Left kidney (tissue), 2 donors: ENCODE measurements around the gene GEN1. TPM values are rescaled to one million over a fixed set of nuclear protein-coding genes. Genes with fewer than 3 reads are reported as not detected.

Source experiments
- DNase-seq: peaks from one replicate; pipeline ENCODE4 v3.0.0-alpha.2; 2013
- polyA plus RNA-seq: library from polyadenylated mRNA; unstranded; fragments of 120-200 nt; gene quantifications from one replicate; pipeline ENCODE4 v1.2.1, GENCODE V29; 2013; ENCODE audit not compliant: insufficient read length

GEN1 gene
- polyA plus RNA-seq, 1 donor: 25.4 TPM

DNA sequence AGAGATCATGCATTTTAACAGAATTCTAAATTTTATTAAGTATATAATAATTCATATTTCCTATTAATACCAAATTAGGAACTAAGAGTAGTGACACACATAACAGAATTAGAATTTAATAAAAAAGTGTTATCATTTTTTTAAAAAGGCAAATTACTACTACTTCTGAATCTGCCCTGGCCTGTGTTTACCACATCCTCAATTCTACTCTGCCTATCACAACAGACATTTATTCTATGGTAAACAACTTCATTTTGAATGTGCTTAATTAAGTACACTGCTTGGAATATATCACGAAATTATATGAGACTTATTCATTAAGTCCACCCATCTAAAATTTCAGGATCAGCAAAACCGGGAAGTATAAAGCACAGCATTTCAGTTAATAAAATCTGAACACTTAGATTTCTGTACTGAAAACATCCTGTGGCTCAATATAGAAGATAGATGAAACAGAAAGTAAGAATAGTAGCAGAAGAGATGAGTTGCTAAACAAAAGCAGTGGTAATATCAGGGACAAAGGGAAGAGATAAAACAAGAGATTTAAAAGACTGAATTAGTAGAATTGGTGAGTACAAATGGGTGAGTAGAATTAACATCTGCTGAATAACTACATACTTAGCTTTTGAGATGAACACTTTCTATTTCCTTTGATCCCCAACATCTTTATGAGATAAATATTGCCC lies 4.0 kb upstream of the GEN1 start:
- DNase-seq: no peak

DNA sequence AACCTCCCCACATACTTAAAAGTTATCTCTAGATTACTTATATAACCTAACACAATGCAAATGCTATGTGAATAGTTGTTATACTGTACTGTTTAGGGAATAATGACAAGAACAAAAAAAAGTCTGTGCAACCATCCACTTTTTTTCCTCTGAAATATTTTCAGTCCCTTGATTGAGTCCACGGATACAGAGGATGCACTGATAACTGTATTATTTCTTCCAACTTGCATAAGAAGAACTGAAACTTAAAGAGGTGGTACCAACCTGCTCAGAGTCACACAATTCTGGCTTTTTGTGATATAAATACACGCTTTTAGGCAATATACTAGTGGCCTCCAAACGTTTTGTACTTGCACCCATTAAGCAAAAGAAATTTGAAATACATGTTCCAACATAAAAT lies 1.7 kb upstream of the GEN1 start:
- DNase-seq: no peak

DNA sequence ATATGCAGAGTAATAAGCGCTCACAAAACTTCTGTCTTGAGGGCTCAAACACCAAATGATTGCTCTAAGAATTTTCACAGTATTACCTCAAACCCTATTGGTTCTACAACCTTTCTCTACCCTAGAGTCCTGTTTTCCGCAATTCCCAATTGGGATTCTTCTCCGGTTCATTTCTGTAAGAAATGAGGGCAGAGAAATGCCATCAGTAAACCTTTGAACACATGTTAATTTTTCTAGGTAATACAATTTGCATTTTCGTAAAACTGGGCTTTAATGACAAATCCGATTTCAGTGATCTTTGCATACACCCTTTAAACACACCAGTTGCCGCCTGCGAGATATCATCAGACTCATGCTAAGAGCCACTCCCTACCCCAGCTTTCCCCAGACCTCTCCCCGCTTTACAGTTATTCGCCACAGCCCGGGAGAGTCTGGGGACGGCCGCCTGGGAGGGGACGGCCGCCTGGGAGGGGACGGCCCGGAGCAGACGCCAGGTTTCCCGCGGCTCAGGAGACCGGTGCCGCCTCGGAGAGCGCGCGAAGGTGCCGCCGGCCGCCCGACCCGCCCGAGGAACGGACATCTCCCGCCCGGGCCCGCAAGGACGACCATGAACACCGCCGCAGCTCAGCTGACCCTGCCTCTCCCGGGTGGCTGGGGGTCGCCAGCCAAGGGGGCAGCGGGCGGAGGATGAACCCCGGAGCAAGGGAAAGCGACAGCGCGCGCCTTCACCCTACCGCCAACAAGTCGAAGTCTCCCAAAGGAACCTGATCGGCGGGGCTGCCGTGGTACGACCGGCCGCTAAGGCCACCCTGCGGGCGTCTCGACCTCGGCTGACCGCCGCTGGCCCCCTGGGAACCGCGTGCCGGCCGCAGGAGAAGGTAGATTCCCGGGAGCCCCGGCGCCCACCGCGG lies 791 bp upstream of the GEN1 start:
- DNase-seq: peak; percentile 30

DNA sequence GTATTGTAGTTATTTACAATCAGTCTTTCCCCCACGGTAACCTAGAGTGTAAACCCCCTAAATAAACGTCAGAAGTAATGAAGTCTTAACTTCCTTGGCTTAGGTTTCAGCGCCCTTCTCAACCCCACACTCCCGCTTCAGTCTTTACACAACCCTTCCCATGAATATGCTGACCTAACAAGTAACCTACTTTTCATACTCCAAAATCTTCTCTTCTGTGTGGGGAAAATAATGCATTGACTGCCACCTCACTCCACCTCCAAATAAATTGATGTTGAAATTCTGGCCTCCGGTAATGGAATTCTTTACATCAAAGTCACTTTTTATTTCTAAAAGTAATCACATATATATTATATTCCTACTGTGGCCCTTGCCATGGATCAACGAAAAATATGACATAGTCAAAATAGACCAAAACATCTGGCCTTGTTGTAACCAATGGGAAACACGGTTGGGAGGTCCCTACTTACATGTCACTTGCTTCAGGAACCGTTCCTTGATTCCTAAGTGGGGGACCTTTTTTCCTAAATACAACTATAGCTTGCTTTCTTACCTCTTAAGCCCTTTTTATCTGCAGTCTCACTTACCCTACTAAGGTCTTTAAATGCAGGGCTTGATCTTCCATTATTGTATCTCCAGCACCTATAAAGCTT lies 961 bp downstream of the GEN1 start:
- no peak for DNase-seq

DNA sequence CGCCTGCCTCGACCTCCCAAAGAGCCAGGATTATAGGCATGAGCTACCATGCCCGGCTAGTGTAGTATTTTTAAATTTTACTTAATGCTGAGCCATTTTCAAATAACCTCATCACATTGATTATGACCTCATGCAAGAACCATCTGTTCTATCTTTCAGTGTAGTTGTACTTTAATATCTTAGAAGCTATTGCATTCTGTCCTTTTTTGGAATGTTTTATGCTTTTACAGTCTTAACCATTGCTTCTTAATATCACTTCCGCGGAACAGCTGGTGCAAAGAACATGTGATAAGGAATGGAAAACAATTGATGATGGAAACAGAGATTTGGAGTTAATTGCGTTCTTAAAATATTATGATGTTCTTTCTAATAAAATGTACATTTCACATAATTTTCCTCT lies 2.7 kb downstream of the GEN1 start:
- DNase-seq: no peak

DNA sequence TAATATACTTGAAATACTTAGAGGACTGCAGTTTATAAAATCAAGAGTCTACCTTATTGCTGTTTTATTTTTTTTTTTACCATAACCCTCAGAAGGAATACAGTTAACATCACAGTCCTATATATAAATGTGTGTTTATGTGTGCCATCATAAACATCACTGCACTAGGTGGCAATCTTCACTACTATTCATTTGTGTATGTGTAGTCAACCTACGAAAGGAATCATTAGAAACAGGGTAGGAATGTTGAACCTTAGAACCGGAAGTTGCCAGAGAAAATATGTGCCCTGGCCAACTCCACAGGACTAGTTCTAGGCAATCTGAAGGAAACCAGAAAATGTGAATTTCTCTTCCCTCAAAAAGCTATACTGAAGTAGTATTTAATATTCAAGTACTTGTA lies 3.4 kb downstream of the GEN1 start:
- no peak for DNase-seq

DNA sequence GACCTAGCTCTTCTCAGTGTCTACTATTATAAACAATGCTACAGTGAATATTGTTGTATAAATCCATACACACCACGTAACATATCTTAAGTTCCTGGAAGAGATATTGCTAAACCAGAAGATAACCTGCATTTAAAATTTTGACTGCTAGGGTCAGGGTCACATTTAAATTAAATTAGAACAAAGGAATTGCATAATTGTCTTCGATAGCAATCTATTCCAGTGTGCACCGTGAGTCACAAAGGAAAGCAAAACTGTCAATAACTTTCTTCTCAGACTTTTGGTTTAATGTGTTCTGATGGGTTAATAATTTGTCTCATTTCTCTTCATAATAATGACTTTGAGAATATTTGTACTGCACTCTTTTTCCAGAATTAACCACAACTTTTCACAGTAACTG lies 4.2 kb downstream of the GEN1 start:
- DNase-seq: no peak

DNA sequence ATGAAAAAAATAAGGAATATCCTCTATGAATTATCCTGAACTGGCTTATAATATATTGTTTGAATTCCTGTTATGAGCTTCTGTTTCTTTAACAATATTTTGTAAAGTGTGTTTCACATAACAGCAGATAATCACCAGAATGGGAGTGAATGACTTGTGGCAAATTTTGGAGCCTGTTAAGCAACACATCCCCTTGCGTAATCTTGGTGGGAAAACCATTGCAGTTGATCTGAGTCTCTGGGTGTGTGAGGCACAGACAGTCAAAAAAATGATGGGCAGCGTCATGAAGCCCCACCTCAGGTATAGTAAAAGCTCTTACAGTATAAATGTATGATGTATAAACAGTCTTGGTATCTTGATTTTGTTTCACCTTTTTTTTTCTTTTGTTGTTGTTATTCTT lies 5.9 kb downstream of the GEN1 start:
- DNase-seq: no peak

DNA sequence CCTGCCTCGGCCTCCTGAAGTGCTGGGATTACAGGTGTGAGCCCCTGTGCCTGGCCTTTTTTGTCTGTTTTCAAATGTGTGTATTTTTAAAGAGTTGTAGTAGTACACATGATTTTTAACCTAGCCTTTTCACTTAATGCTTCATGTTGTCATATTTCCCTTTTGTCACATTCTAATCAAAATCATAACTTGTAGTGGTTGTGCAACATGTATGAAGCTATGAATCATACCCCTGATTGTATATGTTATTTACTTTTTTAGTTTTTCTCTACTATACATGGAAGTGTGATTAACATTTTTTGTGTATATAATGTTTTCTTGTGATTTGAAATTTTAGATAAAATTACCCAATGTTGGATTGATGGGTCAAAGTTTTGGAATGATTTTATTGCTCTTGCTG lies 8.5 kb downstream of the GEN1 start:
- DNase-seq: no peak

DNA sequence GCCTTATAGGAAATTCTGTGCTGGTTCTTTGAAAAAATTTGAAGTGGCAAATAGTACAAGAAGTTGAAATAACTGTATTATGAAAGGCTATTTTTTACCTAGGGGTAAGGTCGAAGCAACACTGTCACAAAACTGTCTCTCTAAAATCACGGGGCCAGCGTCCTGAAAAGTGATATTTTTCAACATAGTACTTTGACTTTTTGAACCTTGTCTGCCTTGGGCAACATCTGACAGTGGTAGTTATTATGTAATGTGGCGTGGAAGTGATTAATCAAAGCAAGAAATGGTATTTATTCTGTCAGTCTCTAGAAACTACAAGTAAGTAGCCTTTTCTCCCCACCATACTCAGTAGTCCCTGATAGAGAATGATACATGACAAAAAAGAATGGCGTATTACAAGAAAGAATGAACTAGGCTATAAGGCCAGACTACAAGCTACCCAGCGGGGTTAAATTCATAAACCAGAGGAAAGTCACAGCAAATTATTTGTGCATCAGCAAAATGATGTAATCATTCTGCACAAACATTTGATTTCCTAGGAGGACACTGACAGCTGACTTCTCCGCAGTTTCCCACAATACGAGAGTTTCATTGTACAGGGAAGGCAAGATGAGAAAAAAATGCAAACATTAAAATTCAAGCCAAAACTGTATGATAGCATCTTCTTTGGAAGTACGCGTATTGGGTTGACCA lies 9.8 kb downstream of the GEN1 start:
- DNase-seq: no peak

DNA sequence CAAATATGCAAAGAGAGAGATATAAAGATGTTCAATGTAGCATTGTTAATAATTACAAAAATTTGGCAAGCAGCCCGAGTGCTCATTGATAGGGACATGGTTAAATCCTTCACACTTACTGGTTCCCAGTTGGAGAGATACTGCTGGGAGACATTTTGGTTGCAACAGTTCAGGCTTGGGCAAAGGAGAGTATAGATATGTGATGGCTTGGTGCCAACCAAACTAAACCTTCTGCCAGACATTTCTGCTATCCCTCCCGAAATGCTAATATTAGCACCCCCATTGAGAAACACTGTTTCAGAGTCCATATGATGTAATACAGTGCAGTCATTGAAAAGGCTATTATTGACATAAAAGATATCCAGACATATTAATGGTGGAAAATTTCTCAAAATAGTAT lies 11.5 kb downstream of the GEN1 start:
- DNase-seq: no peak

DNA sequence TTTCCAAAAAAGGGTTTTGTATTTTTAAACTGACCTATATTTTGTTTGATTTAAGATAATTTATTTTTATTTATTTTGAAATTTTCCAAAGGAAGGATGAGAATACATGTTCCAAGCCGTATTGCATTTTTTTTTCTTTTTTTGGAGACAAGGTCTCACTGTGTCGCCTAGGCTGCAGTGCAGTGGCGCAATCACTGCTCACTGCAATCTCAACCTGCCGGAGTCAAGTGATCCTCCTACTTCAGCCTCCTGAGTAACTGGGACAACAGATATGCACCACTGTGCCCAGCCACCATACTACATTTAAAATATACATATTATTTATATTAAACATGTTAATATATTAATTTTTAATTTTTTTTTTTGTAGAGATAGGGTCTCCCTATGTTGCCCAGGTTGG lies 15.0 kb downstream of the GEN1 start:
- DNase-seq: no peak

DNA sequence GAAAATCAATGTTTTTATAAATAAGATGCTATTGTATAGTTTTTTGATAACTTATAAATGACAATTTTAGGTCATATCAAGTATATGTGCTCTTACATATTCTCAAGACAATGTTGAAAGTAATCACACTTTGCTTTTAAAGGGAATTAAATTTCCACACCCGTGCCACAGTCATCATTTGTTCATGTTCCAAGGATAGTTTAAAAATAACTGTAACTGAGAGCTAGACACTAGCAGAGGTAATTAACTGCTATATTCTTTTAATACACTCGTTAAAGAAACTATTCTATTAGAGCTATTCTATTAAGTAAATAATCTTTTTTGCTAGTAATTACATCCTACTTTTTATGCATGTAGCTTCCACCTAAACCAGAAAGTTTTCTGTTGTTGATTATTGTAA lies 18.0 kb downstream of the GEN1 start:
- DNase-seq: no peak

DNA sequence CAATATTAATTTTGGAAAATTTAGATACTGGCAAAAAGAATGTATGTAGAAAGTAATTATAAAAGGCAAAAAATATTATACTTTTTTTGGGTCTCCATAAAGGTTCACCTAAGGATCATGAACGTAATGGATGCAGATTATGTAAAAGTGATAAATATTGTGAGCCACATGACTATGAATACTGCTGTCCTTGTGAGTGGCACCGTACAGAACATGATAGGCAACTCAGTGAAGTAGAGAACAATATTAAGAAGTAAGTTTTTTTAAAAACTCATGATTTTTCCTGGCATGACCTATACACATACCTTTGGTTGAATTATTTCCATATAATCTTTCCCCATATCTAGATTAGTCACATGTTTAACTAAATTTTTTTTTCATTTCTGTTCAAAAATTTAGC lies 18.6 kb downstream of the GEN1 start:
- DNase-seq: no peak

DNA sequence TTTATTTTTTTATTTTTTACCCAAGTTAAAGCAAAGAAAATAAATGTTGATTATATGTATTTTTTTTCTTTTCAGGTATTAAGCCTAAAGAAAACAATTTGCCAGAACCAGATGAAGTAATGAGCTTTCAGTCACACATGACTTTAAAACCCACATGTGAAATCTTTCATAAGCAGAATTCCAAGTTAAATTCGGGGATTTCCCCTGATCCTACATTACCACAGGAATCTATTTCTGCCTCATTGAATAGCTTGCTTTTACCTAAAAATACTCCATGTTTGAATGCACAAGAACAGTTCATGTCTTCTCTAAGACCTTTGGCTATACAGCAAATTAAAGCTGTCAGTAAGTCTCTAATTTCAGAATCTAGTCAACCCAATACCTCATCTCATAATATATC lies 26.6 kb downstream of the GEN1 start:
- no peak for DNase-seq

DNA sequence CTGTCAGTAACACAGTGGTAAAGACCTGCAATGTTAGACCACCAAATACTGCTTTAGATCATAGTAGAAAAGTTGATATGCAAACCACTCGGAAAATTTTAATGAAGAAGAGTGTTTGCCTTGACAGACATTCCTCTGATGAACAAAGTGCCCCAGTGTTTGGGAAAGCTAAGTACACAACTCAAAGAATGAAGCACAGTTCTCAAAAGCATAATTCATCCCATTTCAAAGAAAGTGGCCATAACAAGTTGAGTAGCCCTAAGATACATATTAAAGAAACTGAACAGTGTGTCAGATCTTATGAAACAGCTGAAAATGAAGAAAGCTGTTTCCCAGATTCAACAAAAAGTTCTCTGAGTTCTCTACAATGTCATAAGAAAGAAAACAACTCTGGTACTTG lies 27.5 kb downstream of the GEN1 start:
- no peak for DNase-seq

DNA sequence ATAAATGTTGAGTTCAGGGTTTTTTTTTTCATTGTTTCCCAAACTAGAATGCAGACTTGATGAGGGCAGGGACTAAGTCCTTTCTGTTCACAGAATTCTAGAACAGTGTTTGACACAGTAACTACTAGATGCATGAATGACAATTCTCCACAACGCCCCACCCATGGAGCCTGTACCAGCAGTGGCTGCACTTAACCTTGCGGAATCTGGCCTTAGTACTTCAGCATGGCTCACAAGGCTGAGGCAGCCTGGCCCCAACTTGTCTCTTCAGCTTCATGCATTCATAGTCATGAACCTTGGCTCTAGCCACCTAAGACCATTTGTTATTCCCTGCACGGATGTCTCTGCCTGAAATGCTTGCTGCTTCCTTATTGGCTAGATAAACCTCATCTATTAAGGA lies 32.8 kb downstream of the GEN1 start:
- DNase-seq: no peak

DNA sequence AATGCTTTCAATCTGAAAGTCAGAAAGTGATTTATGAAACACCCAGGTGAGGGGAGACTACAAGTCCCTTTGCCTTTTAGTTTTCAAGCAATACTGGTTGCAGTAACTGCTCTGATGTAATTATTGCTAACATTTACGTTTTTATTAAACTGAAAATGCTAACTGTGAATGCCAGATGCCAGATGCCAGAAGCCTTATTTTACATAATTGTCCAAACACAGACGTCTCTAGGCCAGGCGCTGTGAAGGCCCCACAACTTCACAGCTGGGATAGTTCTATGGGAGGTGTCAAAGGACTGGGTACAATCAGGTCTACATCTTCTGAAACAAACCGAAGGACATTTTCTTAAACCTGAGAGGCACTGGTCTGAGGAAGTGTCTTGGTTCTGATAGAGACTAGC lies 34.8 kb downstream of the GEN1 start:
- DNase-seq: no peak

DNA sequence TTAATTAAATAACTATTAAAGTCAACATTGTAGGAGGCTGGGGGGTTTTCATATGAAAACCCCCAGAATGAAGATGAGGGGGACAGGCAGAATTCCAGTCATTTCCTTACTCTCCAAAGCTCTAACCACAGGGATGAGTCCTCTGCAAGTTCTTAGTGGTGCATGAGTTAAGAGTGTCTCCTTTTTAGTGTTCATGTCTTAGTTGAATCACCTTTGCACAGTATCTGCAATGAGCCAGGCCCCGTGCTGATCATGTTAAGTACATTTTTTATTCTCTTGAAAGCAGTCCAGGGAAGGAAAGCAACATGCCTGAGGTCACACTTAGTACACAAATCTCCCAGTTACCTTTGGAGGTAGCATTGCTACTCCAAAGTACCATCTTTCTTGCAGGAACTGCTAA lies 36.6 kb downstream of the GEN1 start:
- DNase-seq: no peak

DNA sequence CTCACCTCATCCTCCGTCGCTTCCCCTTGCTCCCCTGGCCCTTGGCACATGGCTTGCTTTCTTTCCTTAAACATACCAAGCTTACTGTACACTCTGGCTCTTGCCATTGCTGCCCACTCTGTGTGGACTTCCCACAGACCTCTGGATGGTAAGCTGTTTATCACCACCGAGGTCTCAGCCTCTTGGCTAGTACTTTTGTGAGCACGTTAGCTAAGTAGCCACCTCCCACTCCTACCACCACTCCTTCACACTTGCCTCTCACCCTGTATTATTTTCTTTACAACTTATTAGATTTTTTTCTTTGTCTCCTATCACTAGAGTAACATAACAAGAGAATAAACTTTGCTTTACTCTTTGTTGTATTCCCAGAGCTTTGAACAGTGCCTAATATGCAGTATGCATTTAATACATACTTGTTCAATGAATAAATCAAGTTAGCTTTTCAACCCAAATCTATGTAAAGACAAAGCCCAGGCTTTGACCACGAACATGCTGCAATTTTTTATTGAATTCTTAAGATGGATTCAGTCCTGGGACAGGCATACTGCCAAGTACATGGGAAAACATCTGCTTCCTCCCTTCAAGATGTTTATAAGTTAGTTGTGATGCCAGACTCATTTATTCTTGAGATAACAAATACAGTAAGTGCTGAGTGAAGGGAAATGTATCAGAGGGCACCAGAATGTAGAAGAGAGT lies 37.3 kb downstream of the GEN1 start:
- no peak for DNase-seq

DNA sequence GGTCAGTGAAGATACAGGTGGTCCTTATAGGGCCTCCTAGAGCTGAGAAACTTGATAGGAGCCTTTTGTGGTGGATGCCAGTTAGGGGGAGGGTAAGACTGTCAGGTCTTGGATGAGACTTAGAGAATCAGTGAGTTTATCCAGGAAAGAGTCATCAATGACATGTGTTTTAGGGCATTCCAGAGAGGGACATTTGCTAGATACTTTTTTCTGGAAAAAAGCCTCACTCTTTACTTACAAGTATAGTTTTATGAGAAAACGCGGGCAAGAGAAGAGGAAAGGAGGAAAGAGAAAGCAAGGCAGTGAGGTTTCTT lies 37.8 kb downstream of the GEN1 start:
- DNase-seq: no peak

DNA sequence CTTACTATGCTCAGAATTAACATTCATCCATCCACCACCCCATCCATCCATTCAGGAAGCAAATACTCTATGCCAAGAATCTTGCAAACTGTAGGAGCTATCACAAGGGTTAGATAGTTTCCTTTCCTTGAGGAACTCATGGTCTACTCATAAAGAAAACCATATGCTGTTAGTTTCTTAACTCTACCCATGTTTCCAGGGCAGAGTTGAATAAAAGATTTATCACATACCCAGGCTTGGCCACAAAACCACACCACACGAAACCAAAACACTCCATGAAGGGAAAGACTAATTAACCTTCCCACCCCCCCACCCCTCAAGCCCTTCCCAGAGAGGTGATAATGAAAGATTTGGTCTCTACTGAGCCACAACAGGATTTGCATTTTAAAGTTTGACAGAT lies 38.6 kb downstream of the GEN1 start:
- DNase-seq: no peak
